T-helper 17 cell (primary cell): ENCODE data around the gene TIPIN. TPM values are rescaled to one million over a fixed set of nuclear protein-coding genes. Genes with fewer than 3 reads are reported as not detected.
"Not testable (repeated sequence)": the region's sequence is repeated elsewhere in the genome, so short reads cannot be mapped to it uniquely, and the experiment has no call there.

ENCODE experiments used
- ATAC-seq: fragments of 150-1000 bp; cut with Tn5 transposase; 2 replicates; pipeline ENCODE4 v1.10.0; 2021; ENCODE audit warnings: mild to moderate bottlenecking, moderate library complexity
- DNase-seq, 3 donors: peaks; one replicate each; pipeline versions ENCODE4 v3.0.0 to v3.0.0-alpha.2; 2020 to 2021
- H3K9me3 ChIP-seq: one replicate; pipeline ENCODE4 v1.7.0; 2013; ENCODE audit warnings: low read length, mild to moderate bottlenecking; ENCODE audit not compliant: control insufficient read depth, poor library complexity, severe bottlenecking
- H3K27ac Mint-ChIP-seq: one replicate; pipeline ENCODE4 v1.8.0; 2022; ENCODE audit warnings: mild to moderate bottlenecking, moderate library complexity, mixed read lengths
- H3K27me3 Mint-ChIP-seq: one replicate; pipeline ENCODE4 v1.8.0; 2022; ENCODE audit warnings: mixed read lengths
- H3K36me3 Mint-ChIP-seq: one replicate; pipeline ENCODE4 v1.8.0; 2022; ENCODE audit warnings: low read depth, mixed read lengths
- H3K4me1 Mint-ChIP-seq: one replicate; pipeline ENCODE4 v1.8.0; 2022; ENCODE audit warnings: mild to moderate bottlenecking, mixed read lengths
- H3K4me3 Mint-ChIP-seq: one replicate; pipeline ENCODE4 v1.8.0; 2022; ENCODE audit warnings: mild to moderate bottlenecking, moderate library complexity, mixed read lengths
- total RNA-seq, 4 donors: library from RNA in 2 of 4; stranded (reverse) in 2 of 4; gene quantifications; one replicate each; pipeline ENCODE4 v1.2.3 and lab custom pipeline; 2022 to 2026

The TIPIN gene
- total RNA-seq, 2 donors from 2014 or later, result 2.9 to 4.2 TPM

- no peaks in the 10 kb centered on the region for H3K9me3 ChIP-seq
- DNase-seq (no peak), ATAC-seq (no peak)
- H3K27ac Mint-ChIP-seq, result peak overlapping the region; percentile 73
- H3K4me1 Mint-ChIP-seq, result peaks cover 3% of the 10 kb centered on the region
- no peaks in the 10 kb centered on the region for H3K27me3 Mint-ChIP-seq
- no peak overlapping the region for H3K4me3 Mint-ChIP-seq
- H3K36me3 Mint-ChIP-seq, result peaks cover 8% of the 10 kb centered on the region
These were observed 46.7 kb downstream of the TIPIN start for GRCh38 chr15:66309828-66310227.

- H3K27me3 Mint-ChIP-seq, result no peaks in the 10 kb centered on the region
- peaks cover 8% of the 10 kb centered on the region for H3K36me3 Mint-ChIP-seq
- no peak for ATAC-seq
- H3K9me3 ChIP-seq, result no peaks in the 10 kb centered on the region
- DNase-seq, result no peak
- H3K4me3 Mint-ChIP-seq, result no peak overlapping the region
- H3K4me1 Mint-ChIP-seq, result peaks cover 9% of the 10 kb centered on the region
- no peak overlapping the region for H3K27ac Mint-ChIP-seq
These were observed 48.0 kb downstream of the TIPIN start for GRCh38 chr15:66308531-66308930.

GRCh38 chr15:66306381-66306780, 50.1 kb downstream of the TIPIN start:
- ATAC-seq (no peak), DNase-seq (no peak)
- H3K27ac Mint-ChIP-seq, result no peak overlapping the region
- no peak overlapping the region for H3K4me3 Mint-ChIP-seq
- no peaks in the 10 kb centered on the region for H3K27me3 Mint-ChIP-seq
- H3K36me3 Mint-ChIP-seq, result peaks cover 12% of the 10 kb centered on the region
- no peaks in the 10 kb centered on the region for H3K9me3 ChIP-seq
- H3K4me1 Mint-ChIP-seq, result peaks cover 20% of the 10 kb centered on the region

- not testable (repeated sequence) for H3K4me3 Mint-ChIP-seq, ATAC-seq, H3K9me3 ChIP-seq, H3K27me3 Mint-ChIP-seq, DNase-seq, H3K36me3 Mint-ChIP-seq
- H3K27ac Mint-ChIP-seq, result peak overlapping the region; percentile 63
- peaks cover 23% of the 10 kb centered on the region for H3K4me1 Mint-ChIP-seq
These were observed 52.1 kb downstream of the TIPIN start for GRCh38 chr15:66304425-66304824.

- Mint-ChIP-seq H3K4me1 (peaks cover 27% of the 10 kb centered on the region), H3K36me3 (peaks cover 9% of the 10 kb centered on the region), H3K4me3 (no peak overlapping the region), H3K27me3 (no peaks in the 10 kb centered on the region), H3K27ac (peak overlapping the region; percentile 69)
- DNase-seq (no peak), ATAC-seq (no peak)
- H3K9me3 ChIP-seq, result no peaks in the 10 kb centered on the region
These were observed 53.8 kb downstream of the TIPIN start for GRCh38 chr15:66302489-66303278.

GRCh38 chr15:66298803-66299251, 57.7 kb downstream of the TIPIN start:
- H3K4me1 Mint-ChIP-seq, result peaks cover 29% of the 10 kb centered on the region
- peak overlapping the region; percentile 39 for H3K27ac Mint-ChIP-seq
- DNase-seq (no peak), ATAC-seq (no peak)
- peaks cover 7% of the 10 kb centered on the region for H3K36me3 Mint-ChIP-seq
- H3K9me3 ChIP-seq, result no peaks in the 10 kb centered on the region
- no peaks in the 10 kb centered on the region for H3K27me3 Mint-ChIP-seq
- no peak overlapping the region for H3K4me3 Mint-ChIP-seq

GRCh38 chr15:66296186-66296585, 60.3 kb downstream of the TIPIN start:
- Mint-ChIP-seq H3K27me3 (no peaks in the 10 kb centered on the region), H3K27ac (no peak overlapping the region), H3K4me1 (peaks cover 26% of the 10 kb centered on the region), H3K36me3 (peaks cover 2% of the 10 kb centered on the region), H3K4me3 (no peak overlapping the region)
- no peak for ATAC-seq
- DNase-seq, result no peak
- no peaks in the 10 kb centered on the region for H3K9me3 ChIP-seq

- Mint-ChIP-seq H3K36me3 (no peaks in the 10 kb centered on the region), H3K27ac (peak overlapping the region; percentile 90), H3K27me3 (no peaks in the 10 kb centered on the region), H3K4me3 (peak overlapping the region; percentile 88), H3K4me1 (peaks cover 24% of the 10 kb centered on the region)
- no peaks in the 10 kb centered on the region for H3K9me3 ChIP-seq
- no peak for DNase-seq
- ATAC-seq, result no peak
These were observed 61.6 kb downstream of the TIPIN start for GRCh38 chr15:66294932-66295235.

GRCh38 chr15:66294157-66294931, 62.1 kb downstream of the TIPIN start:
- Mint-ChIP-seq H3K27ac (peak overlapping the region; percentile 90), H3K4me1 (peaks cover 24% of the 10 kb centered on the region), H3K36me3 (no peaks in the 10 kb centered on the region), H3K4me3 (peak overlapping the region; percentile 88), H3K27me3 (no peaks in the 10 kb centered on the region)
- DNase-seq (no peak), ATAC-seq (peak; percentile 9)
- no peaks in the 10 kb centered on the region for H3K9me3 ChIP-seq

GRCh38 chr15:66293419-66294156, 62.9 kb downstream of the TIPIN start, which contains the start of gene DIS3L:
Gene DIS3L (plus strand): TSS chr15:66293568. CDS start chr15:66293597, 29 bp downstream.
- no peaks in the 10 kb centered on the region for H3K27me3 Mint-ChIP-seq
- no peaks in the 10 kb centered on the region for H3K36me3 Mint-ChIP-seq
- H3K9me3 ChIP-seq, result no peaks in the 10 kb centered on the region
- peaks cover 20% of the 10 kb centered on the region for H3K4me1 Mint-ChIP-seq
- peak within 1 kb of the TSS; percentile 90 for H3K4me3 Mint-ChIP-seq
- ATAC-seq, result peak; percentile 81
- H3K27ac Mint-ChIP-seq, result peak within 1 kb of the TSS; percentile 97
- DNase-seq, result peak; percentile 51 to 56 (median 54)

- Mint-ChIP-seq H3K4me1 (peaks cover 20% of the 10 kb centered on the region), H3K36me3 (no peaks in the 10 kb centered on the region), H3K27me3 (no peaks in the 10 kb centered on the region), H3K4me3 (peak overlapping the region; percentile 90), H3K27ac (peak overlapping the region; percentile 97)
- no peaks in the 10 kb centered on the region for H3K9me3 ChIP-seq
- ATAC-seq (no peak), DNase-seq (no peak)
These were observed 63.7 kb downstream of the TIPIN start for GRCh38 chr15:66292571-66293418.

- no peaks in the 10 kb centered on the region for H3K9me3 ChIP-seq
- Mint-ChIP-seq H3K36me3 (no peaks in the 10 kb centered on the region), H3K27me3 (no peaks in the 10 kb centered on the region), H3K27ac (peak overlapping the region; percentile 97), H3K4me1 (peaks cover 20% of the 10 kb centered on the region), H3K4me3 (peak overlapping the region; percentile 90)
- DNase-seq (no peak), ATAC-seq (no peak)
These were observed 64.5 kb downstream of the TIPIN start for GRCh38 chr15:66291816-66292570.
